Ishikawa (cell line): ENCODE results near the gene ADISSP.

Experiments
- CREB1 ChIP-seq: IDR thresholded peaks from 2 replicates; pipeline ENCODE4 v1.6.1; 2012; ENCODE audit warnings: low read depth
- EGR1 ChIP-seq: IDR thresholded peaks from 2 replicates; pipeline ENCODE4 v1.6.1; 2012
- EP300 ChIP-seq: IDR thresholded peaks from 2 replicates; pipeline ENCODE4 v1.6.1; 2012; ENCODE audit warnings: borderline replicate concordance

DNA sequence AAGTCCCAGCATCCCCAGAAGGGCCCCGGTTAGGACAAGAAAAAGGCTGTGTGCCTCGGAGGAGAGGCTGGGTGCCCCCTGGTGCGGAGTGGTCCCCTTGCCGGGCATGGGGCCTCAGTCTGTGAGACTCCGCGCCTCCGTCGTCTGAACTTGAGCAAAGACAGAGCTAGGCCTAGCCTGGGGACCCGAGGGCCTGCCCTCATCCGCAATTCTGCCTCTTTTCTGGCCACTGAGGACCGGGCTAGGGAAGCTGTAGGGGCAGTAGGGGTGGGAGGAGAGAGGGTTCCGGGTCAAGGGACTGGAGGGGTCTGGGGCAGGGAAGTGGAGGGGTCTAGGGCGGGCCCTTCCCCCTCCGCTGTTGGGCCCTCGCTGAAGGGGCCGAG lies 35.6 kb downstream of the ADISSP start:
- TF ChIP-seq EGR1, result no peak
- TF ChIP-seq EP300, result no peak
- TF ChIP-seq CREB1, result no peak
